NCI-H146 treated with DMSO at 0.1 percent for 48 hours (cell line): Measurements from ENCODE around the gene CARMIL1.

ENCODE experiments used
- DNase-seq: peaks from one replicate; lab custom pipeline; 2025; ENCODE audit not compliant: unreplicated experiment; lab: John Stamatoyannopoulos, UW

Gene CARMIL1

DNA sequence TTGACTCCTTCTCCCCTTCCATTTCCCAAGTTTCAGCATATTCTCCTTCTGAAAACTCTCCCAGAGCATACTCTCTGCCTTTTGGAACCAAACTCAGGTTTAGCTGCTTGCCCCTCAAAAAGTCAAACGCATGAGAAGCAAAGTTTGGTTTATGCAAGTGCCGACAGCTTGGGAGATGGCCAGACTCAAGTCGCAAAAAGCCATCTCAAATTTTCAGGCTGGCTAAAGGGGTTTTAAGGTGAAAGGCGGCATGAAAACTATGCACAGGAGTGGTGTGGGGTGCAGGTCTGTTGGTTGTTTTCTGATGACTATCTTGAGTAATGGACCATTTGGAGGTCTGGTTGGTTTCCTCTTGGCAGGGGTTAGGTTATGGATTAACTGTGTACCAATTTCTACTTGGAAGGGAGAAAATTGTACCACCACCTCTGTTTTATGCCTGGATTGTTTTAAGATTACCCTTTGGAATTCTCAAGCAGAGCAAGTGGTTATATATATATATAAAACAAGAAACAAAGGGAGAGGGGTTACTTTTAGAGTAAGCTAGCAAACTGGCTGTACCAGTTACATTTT is 320.4 kb downstream of the CARMIL1 start:
- no peak for DNase-seq

- DNase-seq, result peak; percentile 52
These were observed 322.9 kb downstream of the CARMIL1 start for GRCh38 chr6:25601800-25602673.

DNA sequence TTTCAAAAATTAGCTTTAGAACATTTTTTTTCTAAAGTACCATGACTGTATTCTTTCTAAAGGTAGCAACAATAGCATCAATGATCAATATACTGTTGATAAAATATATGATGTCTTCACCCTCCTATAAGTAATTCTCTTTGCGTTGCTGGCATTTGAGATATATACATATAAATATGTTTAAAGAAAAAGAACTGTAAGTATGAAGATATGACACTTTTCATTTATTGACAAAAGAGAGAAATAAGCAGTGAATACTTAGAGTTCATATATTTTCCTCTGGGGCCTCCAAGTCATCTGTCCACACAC is 323.5 kb downstream of the CARMIL1 start:
- no peak for DNase-seq

DNA sequence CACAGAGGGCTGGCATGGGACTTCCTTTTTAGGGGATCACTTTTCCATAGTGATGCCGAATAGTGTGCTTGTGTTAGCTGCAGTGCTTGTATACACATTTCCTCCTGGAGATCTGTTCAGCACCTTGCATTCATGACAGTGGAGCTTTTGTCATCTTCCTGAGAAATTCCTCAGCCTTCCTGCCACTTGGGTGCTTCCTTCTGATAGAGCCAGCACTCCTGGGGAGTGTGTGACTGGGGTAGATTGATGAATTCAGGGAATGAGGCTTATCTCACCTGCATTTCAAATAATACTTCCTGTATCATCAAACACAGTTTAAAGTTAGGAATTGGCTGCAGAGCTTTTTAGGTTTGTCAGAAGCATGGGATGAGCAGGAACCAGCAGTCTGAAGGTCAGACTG is 324.1 kb downstream of the CARMIL1 start:
- DNase-seq, result no peak

- peak; percentile 80 for DNase-seq
These were observed 327.0 kb downstream of the CARMIL1 start for GRCh38 chr6:25606151-25606550.

- DNase-seq, result no peak
These were observed 329.5 kb downstream of the CARMIL1 start for GRCh38 chr6:25608558-25609174.

GRCh38 chr6:25612666-25613065 is 333.5 kb downstream of the CARMIL1 start:
- no peak for DNase-seq

GRCh38 chr6:25613415-25613814 is 334.2 kb downstream of the CARMIL1 start:
- no peak for DNase-seq

DNA sequence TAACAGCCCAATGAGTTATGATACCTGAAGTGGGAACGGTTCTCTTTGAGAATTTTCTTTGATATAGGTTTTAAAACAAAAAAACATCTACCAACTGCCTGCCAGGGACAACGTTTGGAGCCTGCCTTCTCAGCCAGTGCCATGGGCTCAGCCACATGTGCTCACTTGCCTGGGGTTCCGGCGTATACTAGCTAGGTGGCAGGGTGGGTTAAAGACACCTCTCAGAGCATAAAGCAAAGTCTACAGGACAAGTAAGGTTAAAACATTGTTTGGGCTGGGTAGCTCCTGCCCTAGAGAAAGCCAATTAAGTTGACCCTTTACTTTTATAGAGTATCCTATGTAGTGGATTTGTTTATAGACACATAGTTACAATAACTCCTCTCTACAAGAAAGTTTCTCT is 334.9 kb downstream of the CARMIL1 start:
- no peak for DNase-seq

DNA sequence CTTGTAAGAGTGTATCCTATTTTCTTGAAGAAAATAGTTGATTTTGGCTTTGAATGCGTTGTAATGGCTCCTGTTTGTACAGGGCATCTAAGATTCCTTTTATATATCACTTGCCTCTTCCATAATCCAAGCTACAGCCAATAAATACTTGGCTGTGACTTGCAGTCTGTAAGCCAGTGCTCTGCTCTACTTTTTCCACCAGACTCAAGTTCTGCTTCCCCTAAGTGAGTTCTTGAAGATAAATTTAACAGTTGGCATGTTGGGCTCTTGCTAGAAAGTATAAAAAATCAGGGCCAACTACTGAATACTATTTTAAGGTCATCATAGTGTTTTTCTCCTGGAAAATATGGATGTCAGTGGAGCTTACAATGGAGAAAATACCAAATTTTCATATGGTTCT is 336.3 kb downstream of the CARMIL1 start:
- no peak for DNase-seq

GRCh38 chr6:25617997-25618396 is 338.8 kb downstream of the CARMIL1 start:
- DNase-seq, result no peak

- DNase-seq, result no peak
These were observed 340.0 kb downstream of the CARMIL1 start for GRCh38 chr6:25619217-25619616.

GRCh38 chr6:25620391-25620790 is 341.2 kb downstream of the CARMIL1 start:
- no peak for DNase-seq

GRCh38 chr6:25623065-25623464 is 343.9 kb downstream of the CARMIL1 start:
- no peak for DNase-seq

- no peak for DNase-seq
These were observed 344.7 kb downstream of the CARMIL1 start for GRCh38 chr6:25623879-25624278.

DNA sequence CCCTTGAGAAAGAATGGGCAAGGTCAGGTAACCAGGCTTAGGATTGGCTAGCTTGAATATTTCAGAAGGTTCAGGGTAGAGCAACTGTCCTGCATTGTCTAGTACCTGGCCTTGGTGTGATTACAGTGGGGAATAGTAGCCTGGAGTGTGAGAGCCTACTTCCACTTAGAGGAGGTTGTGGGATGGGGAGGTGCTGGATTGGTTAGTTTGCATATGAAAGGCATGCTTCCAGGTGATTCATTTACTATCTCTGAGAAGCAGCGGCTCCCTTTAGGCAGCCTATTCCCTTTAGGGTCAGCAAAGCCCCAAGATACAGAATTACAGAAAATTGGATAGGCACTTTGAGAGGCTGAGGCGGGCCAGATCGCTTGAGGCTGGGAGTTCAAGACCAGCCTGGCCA is 347.8 kb downstream of the CARMIL1 start:
- peak; percentile 60 for DNase-seq

DNA sequence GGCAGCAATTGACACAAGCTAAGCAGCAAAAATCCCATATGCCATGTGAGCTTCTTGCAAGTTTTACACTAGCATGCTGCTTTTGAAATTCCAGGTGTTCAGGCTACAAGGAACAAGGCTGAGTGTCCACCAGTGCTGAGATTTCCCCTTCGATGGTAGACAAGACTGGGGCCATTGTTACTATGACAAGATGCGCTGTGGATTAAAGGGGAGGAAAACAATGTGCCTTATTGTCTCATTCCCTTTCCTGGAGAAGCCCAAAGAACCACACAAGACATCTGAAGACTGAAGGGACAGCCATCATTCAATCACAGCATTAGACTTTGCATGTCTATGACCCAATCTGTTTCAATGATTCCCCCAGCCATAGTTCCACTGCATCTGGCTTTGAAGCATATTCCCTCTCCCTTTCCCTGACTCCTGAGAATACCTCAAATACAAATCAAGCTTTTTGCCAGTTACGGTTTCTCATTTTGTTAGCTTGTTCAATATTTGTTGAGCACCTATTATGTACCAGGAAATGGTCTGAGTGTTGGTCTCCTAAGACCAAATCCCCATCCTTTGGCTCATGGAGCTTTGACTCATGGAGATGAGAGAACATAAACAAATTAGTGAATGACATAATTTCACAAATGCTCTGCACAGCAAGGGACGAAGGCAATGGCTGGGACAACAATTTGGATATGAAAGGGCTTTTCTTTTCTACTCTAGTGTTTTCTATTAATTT is 349.5 kb downstream of the CARMIL1 start:
- DNase-seq, result no peak

DNA sequence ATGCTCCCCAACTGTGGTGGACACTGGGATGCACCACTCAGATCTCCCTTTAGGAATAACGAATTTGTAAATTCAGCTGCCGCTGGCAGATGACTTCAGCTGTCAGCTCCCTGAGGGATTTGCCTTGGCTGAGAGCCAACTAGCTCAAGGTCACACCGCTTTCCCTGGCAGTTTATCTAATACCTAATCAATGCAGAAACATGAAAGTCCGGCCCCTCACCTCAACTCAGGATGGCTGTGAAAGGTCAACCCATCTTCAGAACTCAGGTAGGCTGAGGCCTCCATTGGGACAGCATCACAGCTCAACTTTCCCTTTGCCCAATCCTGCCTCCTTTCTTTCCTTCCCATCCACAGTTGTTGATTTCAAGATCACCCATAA is 350.0 kb downstream of the CARMIL1 start:
- DNase-seq, result peak; percentile 93

DNA sequence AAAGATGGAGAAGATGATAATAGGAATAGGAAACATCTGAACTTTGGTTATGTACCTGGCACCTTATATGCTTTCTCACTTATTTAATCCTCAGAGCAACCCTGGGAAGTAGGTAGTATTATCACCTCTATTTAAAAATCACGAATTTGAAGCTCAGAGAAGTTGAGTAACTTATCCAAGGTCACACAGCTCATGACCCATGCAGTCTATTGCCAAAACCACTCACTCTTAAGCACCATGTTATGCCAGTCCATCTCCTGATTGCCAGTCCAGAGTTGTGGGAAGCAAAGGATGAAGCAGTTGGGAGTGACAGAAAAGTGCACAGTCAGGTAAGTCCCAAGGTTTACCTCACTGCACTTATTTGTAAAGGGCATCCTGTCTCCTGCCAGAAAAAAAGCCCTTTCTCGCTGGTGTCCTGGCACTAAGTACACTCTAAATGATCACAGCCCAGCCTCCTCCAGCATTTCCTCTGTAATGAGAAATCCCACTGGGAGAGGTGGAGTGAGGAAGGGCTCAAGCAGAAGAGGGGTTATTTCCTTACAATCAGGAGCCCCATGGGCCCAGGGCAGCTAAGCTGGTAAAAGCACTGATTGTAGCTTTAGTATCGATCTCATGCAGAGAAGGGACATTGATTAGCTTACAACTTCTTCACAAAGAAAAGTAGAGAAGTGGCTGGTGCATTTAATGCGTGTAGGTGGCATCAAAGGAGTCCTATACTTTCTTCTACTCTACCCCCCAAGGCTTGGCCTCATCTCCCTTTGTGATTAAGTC is 351.5 kb downstream of the CARMIL1 start:
- peak; percentile 38 for DNase-seq

- DNase-seq, result peak; percentile 72
These were observed 356.7 kb downstream of the CARMIL1 start for GRCh38 chr6:25635886-25636317.

- no peak for DNase-seq
These were observed 358.0 kb downstream of the CARMIL1 start for GRCh38 chr6:25637211-25637610.
